Sigmoid colon (tissue), 7 donors: ENCODE results near the gene USH1G. TPM values are rescaled to one million over a fixed set of nuclear protein-coding genes. Genes with fewer than 3 reads are reported as not detected.

Source experiments
- DNase-seq: peaks from one replicate; pipeline ENCODE4 v3.0.0-alpha.2; 2019
- H3K27ac ChIP-seq, 4 donors: fragments of 200-600 bp; sonication (generic); one replicate each; pipeline ENCODE4 v1.5.1; 2016 to 2019; ENCODE audit warnings: mild to moderate bottlenecking in 1 of 4
- H3K27me3 ChIP-seq, 3 donors: fragments of 200-600 bp; sonication (generic); one replicate each; pipeline ENCODE4 v1.5.1; 2019; ENCODE audit warnings: mild to moderate bottlenecking in 1 of 3
- H3K36me3 ChIP-seq, 4 donors: fragments of 200-600 bp; sonication (generic); one replicate each; pipeline ENCODE4 v1.5.1; 2016 to 2019
- H3K4me1 ChIP-seq, 4 donors: fragments of 200-600 bp; sonication (generic); one replicate each; pipeline ENCODE4 v1.5.1; 2017 to 2019
- H3K4me3 ChIP-seq, 4 donors: fragments of 200-600 bp; sonication (generic); one replicate each; pipeline ENCODE4 v1.5.1; 2017 to 2019; ENCODE audit warnings: mild to moderate bottlenecking in 2 of 4, moderate library complexity in 1 of 4
- H3K9me3 ChIP-seq, 4 donors: fragments of 200-600 bp in 3 of 4; sonication (generic) in 3 of 4; one replicate each; pipeline versions ENCODE4 v1.5.1 to v1.6.1; 2013 to 2019
- EP300 ChIP-seq, 4 donors: sonication (generic); formaldehyde crosslinking; IDR thresholded peaks; one replicate each; pipeline ENCODE4 v1.6.1; 2017; ENCODE audit warnings: antibody characterized with exemption in 4 of 4
- POLR2A ChIP-seq, 2 donors: fragments of 450-650 bp; IDR thresholded peaks; one replicate each; pipeline ENCODE4 v1.6.1; 2016; ENCODE audit warnings: antibody characterized with exemption in 2 of 2, mild to moderate bottlenecking in 2 of 2, moderate library complexity in 2 of 2
- POLR2AphosphoS5 ChIP-seq, 4 donors: sonication (generic); formaldehyde crosslinking; IDR thresholded peaks; one replicate each; pipeline ENCODE4 v1.6.1; 2017; ENCODE audit warnings: antibody characterized with exemption in 4 of 4
- WGBS, 2 donors: extraction: QIAGEN DNeasy Blood & Tissue Kit; methylation state at CpG; one replicate each; pipeline ENCODE4 v1.1.7; 2013; 5-methylcytosine and 5-hydroxymethylcytosine counted together
- intact Hi-C: fragments of 100-400 bp; cut with DNase I; formaldehyde crosslinking; loops from one replicate; pipeline ENCODE4 v1.15.1; 2023
- polyA plus RNA-seq, 3 donors: library from polyadenylated mRNA; stranded (reverse); fragments of 200-250 nt; gene quantifications; one replicate each; pipeline ENCODE4 v1.2.3, GENCODE V29; 2013
- total RNA-seq, 4 donors: library from RNA; depleted of rRNA; stranded (reverse); fragments of >200 nt; gene quantifications; one replicate each; pipeline ENCODE4 v1.1.0, GENCODE V29; 2016
- TF ChIP-seq, protein P1 (sequence below), 4 experiments: fragments of 450-650 bp in 3 of 4; fragments of 200-600 bp in 1 of 4; IDR thresholded peaks; one replicate each; pipeline ENCODE4 v1.5.1; 2016 to 2019; ENCODE audit warnings: antibody characterized with exemption in 4 of 4, mild to moderate bottlenecking in 3 of 4, moderate library complexity in 2 of 4
- donor health status: healthy with polysubstance abuse.
- donor health status: Bipolar disorder and iron deficiency.
- donor health status: healthy.

The USH1G gene
- total and polyA plus RNA-seq, 7 donors: 0.09 TPM; not detected in 6

DNA sequence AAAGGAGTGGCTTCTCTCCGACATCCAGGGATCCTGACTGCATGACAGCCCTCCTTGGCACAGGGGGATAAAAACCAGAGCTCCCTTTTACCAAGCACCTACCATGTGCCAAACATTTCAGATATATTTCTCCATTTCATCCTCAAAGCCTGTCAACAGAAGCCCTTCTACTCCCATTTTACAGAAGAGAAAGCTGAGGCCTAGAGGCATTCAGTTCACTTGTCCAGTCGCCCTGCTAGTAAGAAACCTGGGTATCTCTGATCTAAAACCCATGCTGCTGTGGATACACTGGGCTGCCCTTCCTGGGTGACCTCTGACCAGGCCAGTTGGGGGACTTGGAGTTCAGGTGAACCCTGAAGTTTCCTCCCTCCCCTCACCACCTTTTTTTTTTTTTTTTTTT is 44.4 kb downstream of the USH1G start:
- WGBS, 2 donors: 45 to 74% methylated on average over 2 of the region's 2 CpGs
- no peak overlapping the region for H3K27ac ChIP-seq
- H3K4me3 ChIP-seq: no peak overlapping the region
- no peaks in the 10 kb centered on the region for H3K9me3 ChIP-seq
- intact Hi-C loops: no loop called here
- TF ChIP-seq, protein P1, sequence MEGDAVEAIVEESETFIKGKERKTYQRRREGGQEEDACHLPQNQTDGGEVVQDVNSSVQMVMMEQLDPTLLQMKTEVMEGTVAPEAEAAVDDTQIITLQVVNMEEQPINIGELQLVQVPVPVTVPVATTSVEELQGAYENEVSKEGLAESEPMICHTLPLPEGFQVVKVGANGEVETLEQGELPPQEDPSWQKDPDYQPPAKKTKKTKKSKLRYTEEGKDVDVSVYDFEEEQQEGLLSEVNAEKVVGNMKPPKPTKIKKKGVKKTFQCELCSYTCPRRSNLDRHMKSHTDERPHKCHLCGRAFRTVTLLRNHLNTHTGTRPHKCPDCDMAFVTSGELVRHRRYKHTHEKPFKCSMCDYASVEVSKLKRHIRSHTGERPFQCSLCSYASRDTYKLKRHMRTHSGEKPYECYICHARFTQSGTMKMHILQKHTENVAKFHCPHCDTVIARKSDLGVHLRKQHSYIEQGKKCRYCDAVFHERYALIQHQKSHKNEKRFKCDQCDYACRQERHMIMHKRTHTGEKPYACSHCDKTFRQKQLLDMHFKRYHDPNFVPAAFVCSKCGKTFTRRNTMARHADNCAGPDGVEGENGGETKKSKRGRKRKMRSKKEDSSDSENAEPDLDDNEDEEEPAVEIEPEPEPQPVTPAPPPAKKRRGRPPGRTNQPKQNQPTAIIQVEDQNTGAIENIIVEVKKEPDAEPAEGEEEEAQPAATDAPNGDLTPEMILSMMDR (IDR thresholded peaks at IDR 0.05): no peak
- TF ChIP-seq EP300 (IDR thresholded peaks at IDR 0.05) (no peak), POLR2A (IDR thresholded peaks at IDR 0.05) (no peak), POLR2AphosphoS5 (IDR thresholded peaks at IDR 0.05) (no peak)
- peaks cover 0 to 5% (median 2%) of the 10 kb centered on the region in 4 donors for H3K4me1 ChIP-seq
- peaks cover 0 to 30% (median 0%) of the 10 kb centered on the region in 3 donors for H3K27me3 ChIP-seq
- no peak for DNase-seq
- H3K36me3 ChIP-seq: no peaks in the 10 kb centered on the region

DNA sequence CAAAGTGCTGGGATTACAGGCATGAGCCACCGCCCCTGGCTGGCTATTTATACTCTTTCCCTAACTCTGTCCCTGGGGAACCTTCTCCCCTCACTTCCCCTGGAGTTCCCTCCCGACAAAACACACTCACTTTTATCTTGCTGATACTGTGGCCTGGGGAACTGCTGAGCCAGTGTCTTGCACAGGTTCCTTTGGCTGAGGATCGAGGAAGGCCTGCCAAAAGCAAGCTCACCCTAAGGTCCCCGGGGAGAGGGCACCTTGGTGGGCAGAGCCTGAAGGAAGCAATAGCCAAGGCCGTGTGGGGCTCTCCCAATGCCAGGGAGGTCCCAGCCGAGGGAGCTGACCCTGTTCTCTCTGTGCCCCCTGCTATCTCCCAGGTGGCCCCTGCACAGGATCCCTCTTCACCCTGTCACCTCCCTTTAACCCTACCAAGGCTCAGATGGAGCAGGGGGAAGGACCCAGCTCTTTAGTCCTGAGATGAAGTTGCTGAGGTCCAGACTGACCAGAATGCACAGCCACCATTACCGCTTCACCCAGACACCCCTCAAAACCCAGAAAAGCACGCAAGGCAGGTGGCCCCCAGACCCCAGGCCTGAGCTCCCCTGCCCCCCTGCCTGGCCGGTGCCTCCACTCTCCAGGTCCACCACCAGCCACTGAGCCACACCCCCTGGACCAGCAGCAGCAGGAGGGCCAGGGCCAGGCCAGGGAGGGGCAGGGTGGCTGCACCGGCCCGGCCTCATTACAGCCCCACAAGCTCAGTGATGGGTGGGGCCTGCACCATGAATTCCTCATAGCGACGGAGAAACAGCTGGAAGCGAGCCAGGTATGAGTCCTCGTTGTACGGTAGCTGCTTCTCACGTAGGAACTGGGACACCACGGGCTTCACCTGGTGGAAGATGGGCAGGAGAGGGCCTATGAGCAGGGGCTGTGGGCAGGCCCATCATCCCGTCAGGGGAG is 45.2 kb downstream of the USH1G start:
- intact Hi-C loops: no loop called here
- H3K27ac ChIP-seq: no peak overlapping the region

DNA sequence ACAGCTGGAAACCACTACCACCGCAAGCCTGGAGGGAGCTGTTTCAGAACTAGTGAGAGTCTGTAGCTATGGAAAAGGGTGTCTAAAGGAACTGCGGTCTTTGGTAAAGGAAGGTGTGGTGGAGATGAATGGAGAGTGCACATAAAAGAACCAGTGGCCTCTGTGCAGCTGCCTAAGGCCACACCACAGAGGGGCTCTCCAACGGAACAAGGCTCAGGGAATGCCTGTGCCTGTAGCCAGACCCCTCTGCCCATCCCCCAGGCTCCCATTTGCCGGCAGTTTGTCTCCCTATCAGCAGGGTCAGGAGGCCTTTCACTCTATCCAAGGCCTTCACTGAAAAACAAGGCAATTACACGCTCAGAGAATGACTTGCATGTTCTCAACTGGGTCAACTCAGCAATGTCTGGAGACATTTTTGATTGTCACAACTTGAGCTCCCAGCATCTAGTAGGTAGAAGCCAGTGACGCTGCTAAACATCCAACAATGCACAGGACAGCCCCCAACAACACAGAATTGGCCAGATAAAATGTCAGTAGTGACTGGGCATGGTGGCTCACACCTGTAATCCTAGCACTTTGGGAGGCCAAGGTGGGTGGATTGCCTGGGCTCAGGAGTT is 47.0 kb downstream of the USH1G start:
- Histone ChIP-seq H3K27me3 (peaks cover 0 to 12% (median 0%) of the 10 kb centered on the region in 3 donors), H3K4me3 (no peak overlapping the region), H3K27ac (no peak overlapping the region), H3K36me3 (no peaks in the 10 kb centered on the region), H3K9me3 (no peaks in the 10 kb centered on the region), H3K4me1 (peaks cover 0 to 20% (median 13%) of the 10 kb centered on the region in 4 donors)
- 80 to 88% methylated on average over 6 of the region's 6 CpGs for WGBS, 2 donors
- intact Hi-C loops: no loop called here
- no peak for DNase-seq
- TF ChIP-seq, protein P1 (IDR thresholded peaks at IDR 0.05): no peak
- TF ChIP-seq POLR2AphosphoS5 (IDR thresholded peaks at IDR 0.05) (no peak), EP300 (IDR thresholded peaks at IDR 0.05) (no peak), POLR2A (IDR thresholded peaks at IDR 0.05) (no peak)

More for the DNA sequence above, 45.2 kb downstream of the USH1G start:
- TF ChIP-seq, protein P1 (IDR thresholded peaks at IDR 0.05): no peak
- no peak for TF ChIP-seq POLR2AphosphoS5 (IDR thresholded peaks at IDR 0.05)
- TF ChIP-seq EP300 (IDR thresholded peaks at IDR 0.05): no peak
- TF ChIP-seq POLR2A (IDR thresholded peaks at IDR 0.05): no peak
- WGBS, 2 donors: 27 to 60% methylated on average over 19 of the region's 19 CpGs
- H3K36me3 ChIP-seq: no peaks in the 10 kb centered on the region
- DNase-seq: no peak
- H3K27me3 ChIP-seq: peaks cover 0 to 24% (median 0%) of the 10 kb centered on the region in 3 donors
- peaks cover 0 to 6% (median 3%) of the 10 kb centered on the region in 4 donors for H3K4me1 ChIP-seq
- H3K9me3 ChIP-seq: no peaks in the 10 kb centered on the region
- no peak overlapping the region for H3K4me3 ChIP-seq

DNA sequence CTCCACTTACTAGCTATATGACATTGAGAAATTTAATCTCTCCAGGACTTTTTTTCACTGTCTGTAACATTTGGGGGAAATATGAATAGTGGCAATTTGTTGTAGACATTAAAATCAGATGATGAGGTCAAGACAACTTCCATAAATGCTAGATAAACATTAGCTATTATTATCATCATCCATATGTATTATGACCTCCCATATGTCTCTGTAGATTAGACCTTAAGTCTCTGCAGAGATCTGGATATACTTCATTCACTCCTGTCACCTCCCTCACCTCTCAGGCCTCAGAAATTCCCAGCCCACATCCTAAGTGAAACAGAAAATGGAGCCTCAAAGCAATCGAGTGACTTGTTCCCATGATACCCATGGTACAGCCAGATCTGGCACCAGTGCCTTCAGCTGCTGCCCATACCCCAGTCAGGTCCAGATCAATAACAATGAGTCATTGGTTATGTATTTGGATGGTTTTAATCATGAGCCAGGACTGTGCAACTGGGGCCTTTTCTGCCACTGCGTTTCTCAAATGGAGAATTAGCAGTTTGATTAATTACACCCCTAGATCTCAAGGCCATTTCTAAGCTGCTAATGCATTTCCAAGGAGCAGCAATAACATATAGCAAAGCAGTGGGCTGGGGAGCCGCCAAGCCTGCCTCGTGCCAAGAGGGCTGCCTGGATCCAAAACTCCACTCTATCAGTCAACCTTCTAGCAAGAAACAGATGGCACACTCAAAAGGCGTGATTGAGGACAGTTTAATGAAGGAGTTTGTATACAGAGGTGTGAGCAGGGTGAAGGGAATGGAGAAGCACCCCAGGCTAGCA is 47.7 kb downstream of the USH1G start:
- H3K27ac ChIP-seq: no peak overlapping the region
- H3K4me3 ChIP-seq: no peak overlapping the region
- DNase-seq: no peak
- no peaks in the 10 kb centered on the region for H3K9me3 ChIP-seq
- 79 to 82% methylated on average over 5 of the region's 5 CpGs for WGBS, 2 donors
- intact Hi-C loops: no loop called here
- peaks cover 0 to 20% (median 13%) of the 10 kb centered on the region in 4 donors for H3K4me1 ChIP-seq
- H3K36me3 ChIP-seq: no peaks in the 10 kb centered on the region
- H3K27me3 ChIP-seq: peaks cover 0 to 12% (median 0%) of the 10 kb centered on the region in 3 donors
- TF ChIP-seq, protein P1 (IDR thresholded peaks at IDR 0.05): no peak
